ENCODE results near the gene NTSR2. TPM values are rescaled to one million over a fixed set of nuclear protein-coding genes. Genes with fewer than 3 reads are reported as not detected.

Gene NTSR2
- total RNA-seq, 1 experiment from 2014 or later = not detected

DNA sequence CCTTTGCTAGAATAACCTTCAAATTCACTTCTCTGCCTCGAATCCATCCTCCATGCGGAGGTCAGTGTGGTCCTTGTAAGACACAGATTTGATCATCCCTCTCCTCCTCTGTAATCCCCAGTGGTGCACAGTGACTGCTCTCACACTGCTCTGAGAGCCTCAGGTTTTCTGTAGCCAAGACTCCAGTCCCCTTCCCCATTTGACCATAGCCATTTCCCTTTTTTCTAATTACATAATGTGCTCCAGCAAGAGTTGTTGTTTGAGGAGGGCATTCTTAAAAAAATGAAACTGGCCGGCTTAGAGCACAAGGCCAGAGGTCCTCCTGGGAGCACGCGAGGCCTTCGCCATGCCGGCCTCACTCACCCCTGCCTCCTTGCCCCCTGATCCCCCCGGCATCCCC, 41.8 kb upstream of the NTSR2 start:
- DNase-seq (no peak), ATAC-seq (no peak)
- no peaks in the 10 kb centered on the region for H3F3A ChIP-seq (ENCODE audit: low read length, unreplicated experiment)
- no peak overlapping the region for H2AFZ ChIP-seq (ENCODE audit: low read length)
- no TSS peak for BruUV-seq (replicated peaks)
- no peaks in the 10 kb centered on the region for H3K27me3 ChIP-seq (ENCODE audit: low read length)
- no peaks in the 10 kb centered on the region for H3K9me3 ChIP-seq (ENCODE audit: low read length)
- intact Hi-C loops (cut with micrococcal nuclease) = loop anchor here (2.0 kb wide), 1 partner anchor 15 kb away; no protein-coding TSS in a partner anchor
- H4K20me1 ChIP-seq (ENCODE audit: low read length) = no peaks in the 10 kb centered on the region
- no peak for TF ChIP-seq EZH2phosphoT487 (IDR thresholded peaks at IDR 0.05; ENCODE audit: borderline replicate concordance, low read length)
- TF ChIP-seq EZH2 (IDR thresholded peaks at IDR 0.05; ENCODE audit: low read length, unreplicated experiment) = no peak
- TF ChIP-seq CTCF (conservative IDR thresholded peaks at IDR 0.05; ENCODE audit: low read depth, low read length) = no peak
- H3K36me3 ChIP-seq (ENCODE audit: low read depth, low read length) = no peaks in the 10 kb centered on the region
- CTCF ChIA-PET = no interaction called here
- POLR2A ChIA-PET (ENCODE audit: unreplicated experiment) = no interaction called here
- H3K9ac ChIP-seq (ENCODE audit: low read length) = peak overlapping the region; percentile 55; the same call in 1 of the 2 replicates
- peak overlapping the region; percentile 49 for H3K4me2 ChIP-seq (ENCODE audit: low read length)
- peak overlapping the region; percentile 88 for H3K27ac ChIP-seq (ENCODE audit: low read length)
- peaks cover 63% of the 10 kb centered on the region for H3K4me1 ChIP-seq (ENCODE audit: insufficient read depth, low read length)
- H3K9me2 ChIP-seq (replicated peaks; ENCODE audit: low read length) = no peaks in the 10 kb centered on the region
- H3K79me2 ChIP-seq (ENCODE audit: low read length) = no peaks in the 10 kb centered on the region
- H3K4me3 ChIP-seq (ENCODE audit: low read length) = no peak overlapping the region

DNA sequence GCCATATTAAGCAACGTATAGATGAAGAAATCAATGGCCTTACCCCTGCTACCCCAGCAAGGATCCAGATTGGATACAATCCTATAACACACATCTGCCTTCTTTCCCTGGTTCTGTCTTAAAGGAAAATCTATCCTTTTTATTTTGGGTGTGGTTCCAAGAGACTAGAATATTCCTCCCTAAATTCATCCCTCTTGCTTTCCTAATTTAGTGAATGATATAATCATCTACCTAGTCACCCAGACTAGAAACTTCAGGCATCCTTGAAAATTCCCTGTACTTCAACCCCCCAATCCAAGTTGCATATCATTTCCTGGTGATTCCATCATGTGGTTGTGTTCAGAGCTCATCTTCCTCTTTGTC, 41.3 kb upstream of the NTSR2 start:
- peak overlapping the region; percentile 88 for H3K27ac ChIP-seq (ENCODE audit: low read length)
- intact Hi-C loops (cut with micrococcal nuclease) = no loop called here
- TF ChIP-seq EZH2 (IDR thresholded peaks at IDR 0.05; ENCODE audit: low read length, unreplicated experiment) (no peak), EZH2phosphoT487 (IDR thresholded peaks at IDR 0.05; ENCODE audit: borderline replicate concordance, low read length) (no peak), CTCF (conservative IDR thresholded peaks at IDR 0.05; ENCODE audit: low read depth, low read length) (no peak)
- no peak overlapping the region for H3K4me3 ChIP-seq (ENCODE audit: low read length)
- H3K79me2 ChIP-seq (ENCODE audit: low read length) = no peaks in the 10 kb centered on the region
- peak overlapping the region; percentile 55; the same call in 1 of the 2 replicates for H3K9ac ChIP-seq (ENCODE audit: low read length)
- H3K9me2 ChIP-seq (replicated peaks; ENCODE audit: low read length) = no peaks in the 10 kb centered on the region
- no peak for DNase-seq
- no peak overlapping the region for H2AFZ ChIP-seq (ENCODE audit: low read length)
- H4K20me1 ChIP-seq (ENCODE audit: low read length) = no peaks in the 10 kb centered on the region
- peak overlapping the region; percentile 49 for H3K4me2 ChIP-seq (ENCODE audit: low read length)
- no peaks in the 10 kb centered on the region for H3F3A ChIP-seq (ENCODE audit: low read length, unreplicated experiment)
- H3K36me3 ChIP-seq (ENCODE audit: low read depth, low read length) = no peaks in the 10 kb centered on the region
- ATAC-seq = no peak
- ChIA-PET POLR2A (ENCODE audit: unreplicated experiment) (no interaction called here), CTCF (no interaction called here)
- H3K4me1 ChIP-seq (ENCODE audit: insufficient read depth, low read length) = peaks cover 63% of the 10 kb centered on the region
- H3K27me3 ChIP-seq (ENCODE audit: low read length) = no peaks in the 10 kb centered on the region
- no peaks in the 10 kb centered on the region for H3K9me3 ChIP-seq (ENCODE audit: low read length)
- BruUV-seq (replicated peaks) = no TSS peak

GRCh38 chr2:11710632-11711353, 40.8 kb upstream of the NTSR2 start:
- Histone ChIP-seq H3K9me2 (replicated peaks; ENCODE audit: low read length) (no peaks in the 10 kb centered on the region), H3K36me3 (ENCODE audit: low read depth, low read length) (no peaks in the 10 kb centered on the region), H2AFZ (ENCODE audit: low read length) (no peak overlapping the region), H3K4me3 (ENCODE audit: low read length) (no peak overlapping the region), H3K79me2 (ENCODE audit: low read length) (no peaks in the 10 kb centered on the region), H3K27ac (ENCODE audit: low read length) (peak overlapping the region; percentile 88), H3K9ac (ENCODE audit: low read length) (peak overlapping the region; percentile 26; the same call in 1 of the 2 replicates), H3K4me2 (ENCODE audit: low read length) (peak overlapping the region; percentile 26), H3K27me3 (ENCODE audit: low read length) (no peaks in the 10 kb centered on the region), H4K20me1 (ENCODE audit: low read length) (no peaks in the 10 kb centered on the region), H3K9me3 (ENCODE audit: low read length) (no peaks in the 10 kb centered on the region), H3K4me1 (ENCODE audit: insufficient read depth, low read length) (peaks cover 63% of the 10 kb centered on the region), H3F3A (ENCODE audit: low read length, unreplicated experiment) (no peaks in the 10 kb centered on the region)
- TF ChIP-seq EZH2 (IDR thresholded peaks at IDR 0.05; ENCODE audit: low read length, unreplicated experiment) = no peak
- no peak for TF ChIP-seq EZH2phosphoT487 (IDR thresholded peaks at IDR 0.05; ENCODE audit: borderline replicate concordance, low read length)
- BruUV-seq (replicated peaks) = TSS peak; percentile 73
- ATAC-seq (no peak), DNase-seq (peak; percentile 31)
- intact Hi-C loops (cut with micrococcal nuclease) = no loop called here
- CTCF ChIA-PET = no interaction called here
- POLR2A ChIA-PET (ENCODE audit: unreplicated experiment) = interaction anchor here (0.6 kb wide), 1 partner anchor 47 kb away, joined by 3 read pairs; no protein-coding TSS in a partner anchor

Measured in PC-3 (cell line).